ENCODE results near the gene CCDC57. TPM values are rescaled to one million over a fixed set of nuclear protein-coding genes. Genes with fewer than 3 reads are reported as not detected.
"Not testable (repeated sequence)": the region's sequence is repeated elsewhere in the genome, so short reads cannot be mapped to it uniquely, and the experiment has no call there.

CCDC57 gene
- total RNA-seq, 1 donor from 2014 or later: 50.6 TPM

DNA sequence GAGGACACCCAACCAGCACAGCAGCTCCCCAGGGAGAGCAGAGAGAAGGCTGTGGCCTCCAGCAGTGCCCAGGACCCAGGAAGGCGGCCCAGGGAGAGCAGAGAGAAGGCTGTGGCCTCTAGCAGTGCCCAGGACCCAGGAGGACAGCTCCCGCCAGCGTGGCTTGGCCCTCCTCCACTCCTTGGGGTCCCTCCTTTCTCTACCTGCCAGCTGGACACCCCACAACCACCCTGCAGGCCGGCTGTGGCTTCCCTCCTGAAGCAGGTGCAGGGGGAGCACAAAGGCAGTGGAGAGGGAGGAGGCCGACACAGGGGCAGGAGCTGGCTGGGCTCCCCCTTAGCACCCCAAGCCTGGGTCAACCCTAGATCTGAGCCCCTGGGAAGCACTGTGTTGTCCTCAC is 60.5 kb downstream of the CCDC57 start:
- DNase-seq (ENCODE audit: low spot score) (no peak), ATAC-seq (no peak)
- intact Hi-C loops (cut with DNase I): loop anchor here (5.0 to 10.0 kb wide), 2 partner anchors 47 to 195 kb away; no protein-coding TSS in a partner anchor

DNA sequence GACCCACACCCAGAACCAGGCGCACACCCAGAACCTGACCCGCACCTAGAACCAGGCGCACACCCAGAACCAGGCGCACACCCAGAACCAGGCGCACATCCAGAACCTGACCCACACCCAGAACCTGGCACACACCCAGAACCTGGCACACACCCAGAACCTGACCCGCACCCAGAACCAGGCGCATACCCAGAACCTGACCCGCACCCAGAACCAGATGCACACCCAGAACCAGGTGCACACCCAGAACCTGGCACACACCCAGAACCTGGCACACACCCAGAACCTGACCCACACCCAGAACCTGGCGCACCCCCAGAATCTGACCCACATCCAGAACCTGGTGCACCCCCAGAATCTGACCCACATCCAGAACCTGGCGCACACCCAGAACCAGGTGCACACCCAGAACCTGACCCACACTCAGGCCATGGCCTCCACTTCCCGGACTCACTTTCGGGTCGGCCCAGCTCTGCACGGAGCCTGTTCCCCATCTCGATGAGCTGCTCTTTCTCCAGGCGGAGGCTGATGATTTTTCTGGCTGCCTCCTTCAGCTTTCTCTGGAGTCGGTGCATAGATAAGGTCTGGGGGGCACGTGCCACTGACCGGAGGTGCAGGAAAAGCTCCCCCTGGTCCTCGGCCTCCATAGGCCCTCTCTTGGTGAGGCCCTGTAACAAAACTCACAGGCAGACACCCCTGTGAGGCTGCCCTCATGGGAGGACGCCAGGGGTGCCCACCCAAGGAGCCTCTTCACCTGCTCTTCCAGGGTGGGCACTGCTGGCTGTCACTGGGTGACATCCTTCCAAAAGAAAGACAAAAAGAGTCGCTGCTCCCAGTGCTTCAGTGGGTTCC is 61.3 kb downstream of the CCDC57 start:
- ATAC-seq (no peak), DNase-seq (ENCODE audit: low spot score) (no peak)
- intact Hi-C loops (cut with DNase I): loop anchor here (5.0 to 10.0 kb wide), 2 partner anchors 47 to 194 kb away; no protein-coding TSS in a partner anchor

DNA sequence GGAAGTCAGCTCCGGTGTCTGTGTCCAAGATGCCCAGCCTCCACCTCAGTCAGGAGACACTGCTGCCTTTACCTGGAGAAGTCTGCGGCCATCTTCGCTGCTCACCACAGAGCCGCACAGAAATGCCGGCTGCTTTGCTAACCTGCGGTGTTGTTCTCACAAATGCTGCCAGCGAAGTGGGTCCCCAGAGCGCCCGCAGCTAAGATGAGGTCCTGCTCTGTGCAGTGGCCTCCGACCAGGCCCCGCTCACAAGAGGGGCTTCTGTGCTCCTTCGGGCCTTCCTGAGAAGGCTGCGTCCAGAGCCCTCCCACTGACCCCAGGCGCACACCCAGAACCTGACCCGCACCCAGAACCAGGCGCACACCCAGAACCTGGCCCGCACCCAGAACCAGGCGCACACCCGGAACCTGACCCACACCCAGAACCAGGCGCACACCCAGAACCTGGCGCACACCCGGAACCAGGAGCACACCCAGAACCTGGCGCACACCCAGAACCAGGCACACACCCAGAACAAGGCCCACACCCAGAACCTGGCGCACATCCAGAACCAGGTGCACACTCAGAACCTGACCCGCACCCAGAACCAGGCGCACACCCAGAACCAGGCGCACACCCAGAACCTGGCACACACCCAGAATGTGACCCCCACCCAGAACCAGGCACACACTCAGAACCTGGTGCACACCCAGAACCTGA is 63.1 kb downstream of the CCDC57 start:
- no peak for ATAC-seq
- intact Hi-C loops (cut with DNase I): loop anchor here (5.0 to 10.0 kb wide), 2 partner anchors 45 to 192 kb away; no protein-coding TSS in a partner anchor
- no peak for DNase-seq (ENCODE audit: low spot score)

DNA sequence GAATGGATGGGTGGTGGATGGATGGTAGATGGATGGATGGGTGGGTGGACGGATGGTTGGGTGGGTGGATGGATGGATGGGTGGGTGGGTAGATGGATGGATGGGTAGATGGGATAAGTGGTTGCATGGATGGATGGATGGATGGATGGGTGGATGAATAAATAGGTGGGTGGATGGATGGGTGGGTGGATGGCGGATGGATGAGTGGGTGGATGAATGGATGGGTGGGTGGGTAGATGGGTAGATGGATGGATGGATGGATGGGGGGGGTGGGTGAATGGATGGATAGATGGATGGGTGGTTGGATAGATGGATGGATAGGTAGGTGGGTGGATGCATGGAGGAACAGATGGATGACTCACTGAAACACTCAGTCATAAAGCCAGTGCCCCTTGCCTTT is 63.6 kb downstream of the CCDC57 start:
- intact Hi-C loops (cut with DNase I): no loop called here
- ATAC-seq (no peak), DNase-seq (ENCODE audit: low spot score) (no peak)

DNA sequence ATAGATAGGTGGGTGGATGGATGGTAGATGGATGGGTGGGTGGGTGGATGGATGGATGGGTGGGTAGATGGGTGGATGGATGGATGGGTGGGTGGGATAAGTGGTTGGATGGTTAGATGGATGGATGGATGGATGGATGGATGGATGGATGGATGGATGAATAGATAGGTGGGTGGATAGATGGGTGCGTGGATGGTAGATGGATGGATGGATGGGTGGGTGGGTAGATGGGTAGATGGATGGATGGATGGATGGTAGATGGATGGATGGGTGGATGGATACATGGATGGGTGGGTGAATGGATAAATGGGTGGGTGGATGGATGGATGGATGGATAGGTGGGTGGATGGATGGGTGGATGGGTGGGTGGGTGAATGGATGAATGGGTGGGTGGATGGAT is 64.6 kb downstream of the CCDC57 start:
- ATAC-seq (no peak), DNase-seq (ENCODE audit: low spot score) (no peak)
- intact Hi-C loops (cut with DNase I): no loop called here

DNA sequence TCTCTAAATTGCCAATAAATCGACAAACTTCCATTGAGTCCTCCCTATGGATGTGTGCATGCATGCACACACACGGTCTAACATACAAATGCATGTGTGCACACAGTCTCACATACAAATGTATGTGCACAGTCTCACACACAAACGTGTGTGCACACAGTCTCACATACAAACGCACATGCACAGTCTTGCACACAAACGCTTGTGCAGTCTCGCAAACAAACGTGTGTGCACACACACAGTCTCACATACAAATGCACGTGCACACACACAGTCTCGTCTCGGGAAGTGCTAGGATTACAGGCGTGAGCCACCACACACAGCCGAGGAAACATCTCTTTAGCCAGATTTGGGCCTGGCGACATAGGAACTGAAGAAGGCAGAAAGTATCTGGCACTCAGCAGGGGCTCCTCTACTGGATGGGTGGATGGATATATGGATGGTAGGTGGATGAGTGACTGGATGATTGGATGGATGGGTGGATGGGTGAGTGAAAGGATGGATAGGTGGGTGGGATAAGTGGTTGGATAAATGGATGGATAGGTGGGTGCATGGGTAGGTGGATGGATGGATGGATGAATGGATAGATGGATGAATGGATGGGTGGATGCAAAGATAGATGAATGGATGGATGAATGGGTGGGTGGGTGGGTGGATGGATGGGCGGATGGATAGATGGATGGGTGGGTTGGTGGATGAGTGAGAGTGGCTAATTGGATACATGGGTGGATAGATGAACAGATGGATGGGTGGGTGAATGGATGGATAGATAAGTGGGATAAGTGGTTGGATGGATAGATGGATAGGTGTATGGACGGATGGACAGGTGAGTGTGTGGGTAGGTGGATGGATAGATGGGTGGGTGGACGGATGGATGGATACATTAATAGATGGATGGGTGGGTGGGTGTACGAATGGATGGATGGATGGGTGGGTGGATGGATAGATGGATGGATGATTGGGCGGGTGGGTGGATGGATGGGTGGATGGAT is 65.7 kb downstream of the CCDC57 start:
- ATAC-seq: no peak
- no peak for DNase-seq (ENCODE audit: low spot score)
- intact Hi-C loops (cut with DNase I): no loop called here

DNA sequence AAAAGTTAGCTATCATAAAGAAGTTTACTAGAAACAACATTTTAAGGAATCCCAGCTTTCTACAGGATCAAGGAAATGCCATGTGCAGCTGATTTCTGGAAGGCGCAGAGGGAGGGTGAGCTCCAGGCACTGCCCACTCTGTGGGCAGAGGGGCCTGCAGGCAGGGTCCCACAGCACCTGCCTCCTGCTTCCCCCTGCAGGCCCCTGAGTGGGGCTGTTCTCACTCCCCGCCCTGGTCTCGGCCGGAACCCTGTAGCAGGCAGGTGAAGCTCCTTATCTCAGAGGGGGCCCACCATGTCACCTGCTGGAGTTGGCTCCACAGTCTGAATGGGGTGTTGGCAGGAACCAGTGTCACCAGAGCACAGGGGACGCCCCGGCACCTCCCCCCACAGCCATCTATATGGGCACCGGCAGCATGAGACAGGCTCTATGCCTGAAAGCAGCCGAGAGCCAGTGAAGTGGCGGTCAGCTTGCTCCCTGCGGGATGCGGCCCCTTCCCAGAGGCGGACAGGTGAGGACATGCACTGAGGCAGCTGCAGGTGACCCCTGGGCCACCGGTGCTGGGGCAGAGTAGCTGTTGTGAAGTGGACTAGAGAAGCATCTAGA is 67.0 kb downstream of the CCDC57 start:
- no peak for ATAC-seq
- intact Hi-C loops (cut with DNase I): no loop called here

DNA sequence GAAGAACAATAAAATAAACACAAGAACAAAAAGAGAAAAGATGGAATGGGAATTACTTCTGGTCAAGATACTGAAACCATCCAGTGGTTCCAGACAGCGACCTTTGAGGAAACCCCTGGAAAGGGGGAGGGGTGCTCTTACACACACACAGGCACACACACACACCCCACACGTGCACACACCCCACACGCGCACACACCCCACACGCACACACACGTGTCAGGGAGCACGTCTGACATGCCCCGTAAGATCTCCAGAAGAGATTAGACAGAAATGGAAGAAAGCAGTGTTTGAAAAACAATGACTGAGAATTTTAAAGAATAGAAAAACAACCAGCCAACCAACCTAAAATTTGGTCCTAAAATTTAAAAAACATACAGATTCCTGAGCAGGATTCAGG is 69.3 kb downstream of the CCDC57 start:
- intact Hi-C loops (cut with DNase I): no loop called here
- DNase-seq (ENCODE audit: low spot score) (no peak), ATAC-seq (no peak)

More for the DNA sequence above, 67.0 kb downstream of the CCDC57 start:
- DNase-seq (ENCODE audit: low spot score): no peak

DNA sequence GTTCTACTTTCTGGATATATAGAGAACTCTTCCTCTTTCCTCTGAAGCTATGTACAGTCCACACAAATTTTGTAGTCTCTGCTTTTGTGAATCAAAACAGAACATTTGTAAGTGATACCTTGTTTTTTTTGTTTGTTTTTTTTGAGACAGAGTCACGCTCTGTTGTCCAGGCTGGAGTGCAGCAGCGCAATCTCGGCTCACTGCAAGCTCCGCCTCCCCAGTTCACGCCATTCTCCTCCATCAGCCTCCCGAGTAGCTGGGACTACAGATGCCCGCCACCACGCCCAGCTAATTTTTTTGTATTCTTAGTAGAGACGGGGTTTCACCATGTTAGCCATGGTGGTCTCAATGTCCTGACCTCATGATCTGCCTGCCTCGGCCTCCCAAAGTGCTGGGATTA is 72.7 kb downstream of the CCDC57 start:
- ATAC-seq; DNase-seq (ENCODE audit: low spot score); intact Hi-C loops (cut with DNase I): not testable (repeated sequence)

DNA sequence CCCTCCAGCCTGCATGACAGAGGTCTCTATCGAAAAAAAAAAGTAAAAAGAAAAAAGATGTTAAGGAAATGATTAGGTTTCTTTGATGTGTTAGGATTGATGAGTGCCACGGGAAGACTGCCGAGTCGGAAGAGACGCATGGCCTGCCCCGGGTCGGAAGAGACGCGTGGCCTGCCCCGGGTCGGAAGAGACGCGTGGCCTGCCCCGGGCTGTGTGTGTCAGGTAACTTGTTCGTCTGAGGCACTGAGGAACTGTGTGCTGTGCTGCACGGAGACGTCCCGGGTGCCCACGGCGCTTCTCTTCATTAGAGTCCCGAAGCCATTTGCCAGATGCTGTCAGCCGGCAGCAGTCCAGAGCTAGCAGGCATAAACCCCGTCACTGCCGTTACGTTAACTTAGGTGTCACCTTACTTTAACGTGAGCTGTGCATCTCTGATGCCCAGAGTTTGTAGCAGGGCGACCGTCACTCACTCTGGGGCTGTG is 74.1 kb downstream of the CCDC57 start:
- intact Hi-C loops (cut with DNase I): no loop called here
- ATAC-seq: no peak
- DNase-seq (ENCODE audit: low spot score): no peak

DNA sequence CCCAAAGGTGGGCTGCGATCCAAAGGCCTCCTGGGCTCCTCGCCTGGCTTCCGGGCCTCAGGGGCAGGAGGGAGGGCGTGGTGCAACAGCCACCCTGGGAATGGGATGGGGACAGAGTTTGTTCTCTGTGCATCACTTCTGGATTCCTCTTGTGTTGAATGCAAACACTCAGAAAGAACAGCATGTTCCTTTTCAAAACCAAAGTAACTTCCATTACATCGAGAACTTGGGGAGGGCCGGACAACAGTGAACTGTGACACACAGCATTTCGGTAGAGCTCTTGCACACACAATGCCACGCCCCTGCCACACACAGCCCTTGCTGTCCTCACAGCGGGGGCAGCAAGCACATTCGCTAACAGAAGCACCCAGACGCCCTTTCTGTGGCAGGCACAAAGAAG is 78.5 kb downstream of the CCDC57 start:
- ATAC-seq: peak; percentile 89
- intact Hi-C loops (cut with DNase I): no loop called here
- DNase-seq (ENCODE audit: low spot score): no peak

DNA sequence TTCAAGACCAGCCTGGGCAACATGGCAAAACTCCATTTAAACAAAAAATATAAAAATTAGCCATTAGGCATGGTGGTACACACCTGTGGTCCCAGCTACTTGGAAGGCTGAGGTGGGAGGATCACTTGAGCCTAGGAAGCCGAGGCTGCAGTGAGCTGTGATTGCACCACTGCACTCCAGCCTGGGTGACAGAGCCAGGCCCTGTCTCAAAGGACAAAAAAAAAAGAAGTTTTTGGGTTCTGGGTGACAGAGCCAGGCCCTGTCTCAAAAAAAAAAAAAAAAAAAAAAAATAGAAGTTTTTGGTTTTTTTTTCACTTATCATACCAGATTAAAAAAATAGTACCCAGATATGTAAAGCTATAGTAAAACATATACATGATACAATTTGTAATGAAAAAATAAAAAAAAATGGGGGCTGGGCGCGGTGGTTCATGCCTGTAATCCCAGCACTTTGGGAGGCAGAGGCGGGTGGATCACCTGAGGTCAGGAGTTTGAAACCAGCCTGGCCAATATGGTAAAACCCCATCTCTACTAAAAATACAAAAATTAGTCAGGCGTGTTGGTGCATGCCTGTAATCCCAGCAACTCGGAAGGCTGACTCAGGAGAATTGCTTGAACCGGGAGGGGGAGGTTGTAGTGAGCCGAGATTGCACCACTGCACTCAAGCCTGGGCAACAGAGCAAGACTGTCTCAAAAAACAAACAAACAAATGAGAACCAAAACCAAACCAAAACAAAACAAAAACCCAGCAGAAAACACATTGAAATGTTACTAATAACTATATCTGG is 79.3 kb downstream of the CCDC57 start:
- DNase-seq (ENCODE audit: low spot score); intact Hi-C loops (cut with DNase I): not testable (repeated sequence)
- ATAC-seq: peak; percentile 87

DNA sequence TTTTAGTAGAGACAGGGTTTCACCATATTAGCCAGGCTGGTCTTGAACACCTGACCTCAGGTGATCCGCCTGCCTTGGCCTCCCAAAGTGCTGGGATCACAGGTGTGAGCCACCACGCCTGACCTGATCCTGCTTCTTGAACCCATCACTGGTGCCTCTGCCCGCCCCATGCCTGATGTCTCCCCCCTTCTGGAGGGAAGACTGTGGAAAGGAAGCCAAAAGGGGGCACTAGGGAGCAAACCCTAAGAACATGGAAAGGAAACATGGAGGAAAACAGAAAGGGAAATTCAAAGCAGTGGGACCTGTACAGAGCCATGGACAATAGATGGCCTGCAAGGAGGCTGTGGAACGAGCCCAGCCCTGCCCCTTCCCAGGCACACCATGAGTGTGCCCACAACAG is 83.5 kb downstream of the CCDC57 start:
- ATAC-seq: no peak
- intact Hi-C loops (cut with DNase I): no loop called here
- no peak for DNase-seq (ENCODE audit: low spot score)

DNA sequence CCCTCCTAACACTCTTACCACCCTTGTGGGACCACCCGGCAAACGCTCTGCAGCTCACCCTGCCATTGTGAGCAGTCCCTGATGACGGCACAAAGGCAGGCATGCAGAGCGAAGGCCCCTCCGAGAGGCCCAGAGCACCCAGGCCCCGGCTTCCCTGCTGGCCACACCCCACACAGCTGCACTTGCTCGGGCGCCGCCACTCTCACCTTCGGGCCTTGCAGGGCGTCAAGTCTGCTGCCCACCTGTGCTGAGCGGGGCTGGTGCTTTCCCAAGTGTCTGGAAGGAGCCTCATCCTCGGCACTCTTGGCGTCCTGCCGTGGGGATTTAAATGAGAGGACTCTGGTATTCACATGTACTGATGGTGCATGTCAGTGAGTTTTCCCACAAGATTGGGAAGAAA is 84.4 kb downstream of the CCDC57 start:
- intact Hi-C loops (cut with DNase I): no loop called here
- ATAC-seq (no peak), DNase-seq (ENCODE audit: low spot score) (no peak)

DNA sequence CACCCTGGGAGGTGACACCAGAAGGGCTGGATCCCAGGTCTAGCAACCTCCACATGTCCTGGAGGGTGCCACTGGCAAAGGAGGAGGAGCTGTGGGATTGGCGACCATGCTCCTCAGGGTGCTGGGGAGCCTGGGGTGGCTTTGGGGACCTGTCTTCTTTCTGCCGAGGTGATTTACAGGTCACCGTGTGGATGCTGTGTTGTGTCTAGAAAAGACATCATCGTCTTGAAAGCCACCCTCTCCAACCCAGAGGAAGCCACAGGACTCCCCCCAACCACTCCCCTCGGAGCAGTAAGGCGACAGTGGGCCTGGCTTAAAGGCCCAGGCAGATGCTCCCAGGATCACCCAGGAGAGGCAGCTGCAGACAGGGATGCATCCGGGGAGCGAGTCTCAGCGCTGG is 84.9 kb downstream of the CCDC57 start:
- no peak for DNase-seq (ENCODE audit: low spot score)
- no peak for ATAC-seq
- intact Hi-C loops (cut with DNase I): no loop called here

DNA sequence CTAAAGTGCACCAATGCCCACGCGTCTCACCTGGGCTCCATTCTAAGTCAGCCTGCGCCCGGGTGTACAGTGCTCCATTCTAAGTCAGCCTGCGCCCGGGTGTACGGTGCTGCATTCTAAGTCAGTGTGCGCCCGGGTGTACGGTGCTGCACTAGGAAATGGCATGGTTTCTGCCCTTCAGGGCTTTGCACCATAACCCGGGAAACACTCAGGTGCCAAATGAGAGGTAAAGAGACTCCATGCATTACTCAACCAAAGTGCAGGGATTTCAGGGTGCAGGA is 85.4 kb downstream of the CCDC57 start:
- no peak for DNase-seq (ENCODE audit: low spot score)
- intact Hi-C loops (cut with DNase I): no loop called here
- no peak for ATAC-seq

DNA sequence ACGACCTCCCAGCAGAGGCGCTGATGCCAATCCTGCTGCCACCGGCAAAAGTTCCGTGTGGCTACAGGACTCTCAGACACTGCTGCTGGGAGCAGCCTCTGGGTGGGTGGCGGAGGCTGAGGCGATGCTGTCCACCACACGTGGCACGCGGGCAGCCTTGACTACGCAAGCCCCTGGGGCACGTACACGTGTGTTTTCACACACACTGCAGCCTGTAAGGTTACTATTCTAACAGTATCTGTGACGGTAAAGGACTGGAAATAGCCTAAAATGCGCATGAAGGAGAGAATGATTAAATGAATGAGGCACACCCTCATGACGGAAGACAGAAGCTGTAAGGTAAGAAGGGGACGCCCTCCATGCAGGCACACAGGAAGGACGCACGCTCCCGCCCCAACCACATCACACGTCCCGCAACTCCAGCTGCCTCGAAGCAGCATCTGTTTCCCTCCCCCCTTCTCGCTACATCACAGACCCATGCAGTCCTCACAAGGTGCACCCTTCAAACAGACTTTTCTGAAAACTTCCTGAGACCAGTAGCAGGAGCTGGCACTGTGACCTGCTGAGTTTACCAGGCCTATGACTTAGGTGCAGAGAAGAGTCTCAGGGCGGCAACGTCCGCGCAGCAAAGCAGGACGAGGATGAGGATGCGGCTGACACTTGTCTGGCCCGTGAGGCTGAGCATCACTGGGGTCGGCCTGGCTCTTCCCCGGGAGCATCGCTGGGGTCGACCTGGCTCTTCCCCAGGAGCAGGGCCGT is 85.9 kb downstream of the CCDC57 start:
- DNase-seq (ENCODE audit: low spot score) (no peak), ATAC-seq (no peak)
- intact Hi-C loops (cut with DNase I): no loop called here
